MM.1S (cell line): ENCODE data around the gene RBMS3.

ENCODE experiments used
- EZH2 ChIP-seq: fragments of 300-600 bp; sonication (generic); optimal IDR thresholded peaks from 2 replicates; pipeline ENCODE3; 2017; ENCODE audit warnings: low read depth, mild to moderate bottlenecking, antibody characterized with exemption, low read length, mixed read lengths
- TF ChIP-seq, protein P1 (sequence below): fragments of 300-600 bp; sonication (generic); IDR thresholded peaks from 2 replicates; pipeline ENCODE4 v1.5.1; 2016; ENCODE audit warnings: antibody characterized with exemption, low read length, mixed read lengths

- TF ChIP-seq, protein P1, sequence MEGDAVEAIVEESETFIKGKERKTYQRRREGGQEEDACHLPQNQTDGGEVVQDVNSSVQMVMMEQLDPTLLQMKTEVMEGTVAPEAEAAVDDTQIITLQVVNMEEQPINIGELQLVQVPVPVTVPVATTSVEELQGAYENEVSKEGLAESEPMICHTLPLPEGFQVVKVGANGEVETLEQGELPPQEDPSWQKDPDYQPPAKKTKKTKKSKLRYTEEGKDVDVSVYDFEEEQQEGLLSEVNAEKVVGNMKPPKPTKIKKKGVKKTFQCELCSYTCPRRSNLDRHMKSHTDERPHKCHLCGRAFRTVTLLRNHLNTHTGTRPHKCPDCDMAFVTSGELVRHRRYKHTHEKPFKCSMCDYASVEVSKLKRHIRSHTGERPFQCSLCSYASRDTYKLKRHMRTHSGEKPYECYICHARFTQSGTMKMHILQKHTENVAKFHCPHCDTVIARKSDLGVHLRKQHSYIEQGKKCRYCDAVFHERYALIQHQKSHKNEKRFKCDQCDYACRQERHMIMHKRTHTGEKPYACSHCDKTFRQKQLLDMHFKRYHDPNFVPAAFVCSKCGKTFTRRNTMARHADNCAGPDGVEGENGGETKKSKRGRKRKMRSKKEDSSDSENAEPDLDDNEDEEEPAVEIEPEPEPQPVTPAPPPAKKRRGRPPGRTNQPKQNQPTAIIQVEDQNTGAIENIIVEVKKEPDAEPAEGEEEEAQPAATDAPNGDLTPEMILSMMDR: no peak
- TF ChIP-seq EZH2: no peak
These were observed 32.1 kb downstream of the RBMS3 start for GRCh38 chr3:29312960-29313452.
